Stimulated activated CD8-positive, alpha-beta memory T cell treated with anti-CD3 and anti-CD28 coated beads, Interleukin-12 subunit alpha, Interleukin-12 subunit beta, amount 100 ng/mL, for 4 hours (primary cell): ENCODE data around the gene CDH22.

Experiments used
- DNase-seq: peaks from one replicate; pipeline ENCODE4 v3.0.0-alpha.2; 2020; ENCODE audit warnings: low read depth

Gene CDH22

DNA sequence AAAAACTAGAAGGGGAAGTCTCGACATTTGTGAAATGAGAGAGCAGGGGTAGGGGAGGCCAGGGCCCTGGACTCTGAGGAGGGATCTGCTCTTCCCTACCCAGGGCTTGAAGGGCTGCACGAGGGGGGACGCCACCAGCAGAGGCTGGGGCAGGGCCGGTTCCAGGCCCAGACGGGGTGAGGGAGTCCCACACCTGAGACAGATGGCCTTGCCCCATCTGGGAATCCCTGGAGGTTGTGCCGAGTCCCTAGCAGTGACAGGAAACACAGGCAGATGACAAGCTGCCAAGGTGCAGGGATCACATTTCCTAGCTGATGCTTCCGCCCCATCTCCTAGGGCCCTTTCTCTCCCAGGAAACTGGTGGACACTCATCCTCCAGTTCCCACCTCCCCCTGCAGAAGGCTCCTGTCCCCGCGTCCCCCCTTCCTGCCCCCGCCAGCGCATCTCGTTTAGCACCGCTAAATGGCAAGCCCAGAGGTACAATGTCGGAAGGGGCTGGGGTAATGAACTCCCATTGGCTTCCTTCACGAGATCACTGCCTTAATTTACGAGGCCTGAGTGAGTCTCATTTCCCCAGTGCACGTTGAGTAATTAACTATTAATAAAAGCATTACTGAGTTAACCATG lies 35.2 kb upstream of the CDH22 start:
- DNase-seq: no peak

GRCh38 chr20:46342451-46343347 lies 34.4 kb upstream of the CDH22 start:
- no peak for DNase-seq

- DNase-seq: no peak
Measured at GRCh38 chr20:46342010-46342378, 33.7 kb upstream of the CDH22 start.

- DNase-seq: no peak
Measured at GRCh38 chr20:46341074-46342009, 33.0 kb upstream of the CDH22 start.

DNA sequence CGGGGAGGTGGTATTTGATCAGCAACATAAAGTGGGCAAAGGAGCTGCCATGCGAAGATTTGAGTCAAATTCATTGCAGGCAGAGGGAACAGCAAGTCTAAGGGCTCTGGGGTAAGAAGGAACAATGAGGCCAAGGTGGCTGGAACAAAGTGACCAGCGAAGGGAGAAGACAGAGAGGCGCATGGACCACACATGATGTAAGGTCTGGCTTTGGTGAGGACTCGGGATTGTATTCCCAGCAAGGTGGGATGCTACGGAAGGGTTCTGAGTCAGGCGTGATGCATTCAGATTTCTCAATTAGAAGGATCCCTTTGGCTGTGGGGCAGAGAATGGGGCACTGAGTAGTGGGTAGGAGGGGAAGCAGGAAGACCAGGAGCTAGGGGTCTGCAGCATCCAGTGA lies 30.7 kb upstream of the CDH22 start:
- no peak for DNase-seq

DNA sequence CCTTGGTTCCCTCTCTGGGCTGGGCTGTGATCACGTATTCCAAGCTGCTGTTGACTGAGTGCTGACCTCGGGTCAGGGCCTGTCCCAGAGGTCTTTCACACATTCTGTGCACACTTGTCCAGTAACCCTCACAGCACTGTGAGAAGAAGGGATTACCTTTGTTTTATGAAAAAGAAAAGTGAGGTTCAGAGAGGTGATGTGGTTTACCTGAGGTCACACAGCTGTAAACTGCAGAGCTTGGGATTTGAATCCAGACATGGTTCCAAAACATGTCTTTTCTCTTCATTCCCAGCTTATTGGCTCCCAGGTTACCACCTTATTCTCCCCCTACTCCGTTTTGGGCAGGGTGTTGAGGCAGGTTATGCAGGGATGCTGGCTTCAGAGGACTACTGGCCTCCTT lies 28.4 kb upstream of the CDH22 start:
- DNase-seq: no peak

DNA sequence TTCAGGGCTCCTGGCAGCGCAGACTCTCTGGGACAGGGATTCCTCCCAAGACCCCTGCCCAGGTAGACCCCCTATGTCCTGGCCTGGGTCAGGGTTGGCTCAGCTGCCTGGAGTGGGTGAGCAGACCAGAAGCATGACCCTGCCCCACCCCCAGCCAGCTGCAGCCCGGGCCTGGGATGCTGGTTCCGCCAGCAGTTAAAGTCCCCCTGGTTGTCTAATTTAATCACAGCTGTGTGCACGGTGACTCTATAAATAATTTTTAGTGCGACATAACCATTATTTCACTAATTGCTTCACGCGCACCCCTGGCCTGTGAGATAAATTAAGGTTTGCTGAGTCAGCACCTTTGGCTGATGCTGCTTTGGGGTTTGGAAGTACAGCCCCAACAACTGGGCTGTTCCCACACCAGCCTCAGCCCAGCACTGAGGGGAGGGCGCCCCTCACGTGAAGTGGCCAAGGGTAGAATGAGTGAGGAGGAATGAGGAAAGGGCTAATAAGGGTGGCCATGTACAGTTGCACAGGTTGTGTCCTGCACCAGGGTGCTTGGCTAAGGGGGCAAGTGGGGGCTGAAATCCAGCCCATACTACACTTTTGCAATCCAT lies 26.1 kb upstream of the CDH22 start:
- no peak for DNase-seq

DNA sequence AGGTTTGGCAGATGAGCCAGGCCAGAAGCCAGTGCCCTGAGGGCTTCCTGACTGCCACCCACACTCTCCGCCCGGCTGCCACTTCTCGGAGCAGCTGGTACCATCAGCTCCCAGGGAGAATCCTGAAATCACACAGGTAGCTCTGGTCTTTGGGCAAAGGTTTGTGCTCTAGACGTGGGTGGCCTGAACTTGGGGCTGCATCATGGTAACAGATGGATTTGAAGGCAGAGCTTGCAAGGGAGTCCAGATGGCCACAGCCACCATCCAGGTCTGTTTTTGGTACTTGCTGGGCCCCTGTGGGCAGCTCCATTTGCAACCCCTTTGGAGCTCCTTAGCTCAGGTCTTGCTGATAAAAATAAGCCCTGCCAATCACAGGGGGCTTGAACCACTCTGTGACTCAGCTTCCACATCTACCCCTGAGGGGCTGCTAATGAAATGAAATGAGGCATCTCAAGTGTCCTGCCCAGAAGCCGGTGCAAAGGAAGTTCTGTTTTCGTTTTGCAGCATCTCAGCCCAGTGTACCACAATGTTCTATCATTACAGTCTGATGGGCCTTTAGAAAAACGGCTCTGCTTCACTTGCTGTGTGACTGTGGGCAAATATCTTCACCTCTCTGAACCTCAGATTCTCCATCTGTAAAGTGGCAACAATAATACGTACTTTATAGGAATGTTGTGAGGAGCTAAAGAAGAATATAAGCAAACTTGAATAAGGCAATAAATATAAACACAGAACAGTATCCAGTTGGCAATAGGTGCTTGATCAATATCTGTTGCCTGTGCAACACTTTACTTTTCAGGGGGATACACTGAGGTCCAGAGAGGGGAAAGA lies 25.1 kb upstream of the CDH22 start:
- no peak for DNase-seq

GRCh38 chr20:46332373-46333160 lies 24.3 kb upstream of the CDH22 start:
- no peak for DNase-seq

- no peak for DNase-seq
Measured at GRCh38 chr20:46331611-46332361, 23.5 kb upstream of the CDH22 start.

DNA sequence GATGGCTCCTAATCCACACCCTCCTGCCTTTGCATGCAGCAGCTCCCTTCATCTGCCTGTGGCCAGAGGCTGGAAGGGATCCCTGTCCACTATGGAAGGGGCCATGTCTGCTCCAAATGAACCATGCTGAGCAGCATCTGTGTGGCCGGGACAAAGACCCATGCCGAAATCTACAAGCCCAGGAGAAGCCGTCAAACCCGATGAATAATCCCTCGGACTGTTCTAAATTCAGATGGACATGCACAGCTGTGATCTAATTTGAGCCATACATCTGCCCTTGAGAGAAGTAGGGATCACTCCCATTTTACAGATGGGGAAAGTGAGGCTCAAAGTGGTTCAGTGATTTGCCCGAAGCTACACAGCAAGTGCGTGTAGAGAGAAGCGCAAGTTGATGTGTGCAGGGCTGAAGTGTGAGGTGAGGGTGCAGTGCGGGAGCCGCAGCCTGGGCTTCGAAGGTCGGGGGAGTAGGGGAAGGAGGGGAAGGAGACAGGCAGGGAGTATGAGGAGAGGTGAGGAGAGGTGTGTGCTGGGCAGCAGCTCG lies 22.6 kb upstream of the CDH22 start:
- DNase-seq: no peak

- DNase-seq: no peak
Measured at GRCh38 chr20:46330072-46330763, 21.9 kb upstream of the CDH22 start.

GRCh38 chr20:46328200-46328882 lies 20.0 kb upstream of the CDH22 start:
- no peak for DNase-seq

- no peak for DNase-seq
Measured at GRCh38 chr20:46327557-46327956, 19.3 kb upstream of the CDH22 start.

GRCh38 chr20:46325789-46326188 lies 17.5 kb upstream of the CDH22 start:
- no peak for DNase-seq

DNA sequence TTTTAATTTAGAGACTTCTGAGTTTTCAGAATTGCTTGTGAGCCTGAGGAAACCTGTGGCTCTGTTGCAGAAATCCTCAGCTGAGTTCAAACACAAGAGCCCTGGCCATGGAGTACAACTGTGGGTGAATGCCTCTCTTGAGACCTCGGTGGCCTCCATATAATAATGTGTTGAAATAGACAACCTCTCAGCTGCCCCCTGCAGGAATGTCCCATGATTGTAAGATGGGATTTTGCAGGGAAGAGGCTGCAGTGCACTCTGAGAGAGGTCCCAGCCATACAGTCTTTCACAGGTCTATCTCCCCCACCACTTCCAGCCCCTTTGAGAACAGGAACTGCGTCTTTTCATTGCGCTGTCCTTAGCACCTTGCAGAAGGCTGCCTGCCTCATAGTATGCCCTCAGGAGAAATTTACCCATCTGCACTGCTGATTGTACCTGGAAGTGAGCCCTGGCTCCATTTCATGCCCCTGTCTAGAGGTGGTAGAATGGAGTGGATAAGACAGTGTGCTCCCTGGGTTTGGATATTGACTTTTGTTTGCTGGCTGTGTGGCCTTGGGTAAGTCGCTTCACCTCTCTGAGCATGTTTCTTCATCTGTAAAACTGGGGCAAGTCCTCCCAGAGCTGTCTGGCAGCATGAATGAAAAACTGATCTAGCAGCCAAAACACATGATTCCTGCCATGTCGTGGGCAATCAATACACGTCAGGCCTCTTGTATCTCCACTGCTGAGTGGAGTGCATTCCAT lies 16.8 kb upstream of the CDH22 start:
- no peak for DNase-seq

- no peak for DNase-seq
Measured at GRCh38 chr20:46324379-46324778, 16.1 kb upstream of the CDH22 start.
